DOHH2 (cell line): ENCODE data around the gene ANP32E.

Experiments used
- H3F3A ChIP-seq: fragments of 200-600 bp; sonication (generic), shearing (Covaris generic); 2 replicates; pipeline ENCODE4 v1.6.0; 2016; ENCODE audit warnings: antibody characterized with exemption, mild to moderate bottlenecking; ENCODE audit not compliant: control insufficient read depth, insufficient read depth
- H3K27ac ChIP-seq: fragments of 200-600 bp; sonication (generic); 2 replicates; pipeline ENCODE4 v1.5.1; 2014; ENCODE audit warnings: low read depth, mild to moderate bottlenecking, low read length, moderate library complexity
- H3K27me3 ChIP-seq: fragments of 200-600 bp; sonication (generic); 2 replicates; pipeline ENCODE4 v1.6.1; 2014; ENCODE audit warnings: mild to moderate bottlenecking, low read length, mixed read lengths; ENCODE audit not compliant: control insufficient read depth
- H3K36me3 ChIP-seq: fragments of 200-600 bp; sonication (generic); 2 replicates; pipeline ENCODE4 v1.6.1; 2014; ENCODE audit warnings: mild to moderate bottlenecking, low read length, moderate library complexity, mixed read lengths; ENCODE audit not compliant: control insufficient read depth
- H3K4me1 ChIP-seq: fragments of 200-600 bp; sonication (generic); 2 replicates; pipeline ENCODE4 v1.6.1; 2014; ENCODE audit warnings: mild to moderate bottlenecking, low read length, mixed read lengths; ENCODE audit not compliant: control insufficient read depth
- H3K4me2 ChIP-seq: fragments of 200-600 bp; sonication (generic); 2 replicates; pipeline ENCODE4 v1.6.0; 2014; ENCODE audit warnings: mild to moderate bottlenecking, low read length, moderate library complexity
- H3K4me3 ChIP-seq: fragments of 200-600 bp; sonication (generic); 2 replicates; pipeline ENCODE4 v1.5.1; 2014; ENCODE audit warnings: mild to moderate bottlenecking, low read length, mixed read lengths
- H3K79me2 ChIP-seq: fragments of 200-600 bp; sonication (generic); 2 replicates; pipeline ENCODE4 v1.6.1; 2014; ENCODE audit warnings: mild to moderate bottlenecking, low read length, mixed read lengths; ENCODE audit not compliant: control insufficient read depth
- H3K9me2 ChIP-seq: fragments of 200-600 bp; sonication (generic); replicated peaks from 2 replicates; pipeline ENCODE4 v1.6.1; 2014; ENCODE audit warnings: mild to moderate bottlenecking, low read length, mixed read lengths; ENCODE audit not compliant: control insufficient read depth
- H3K9me3 ChIP-seq: fragments of 200-600 bp; sonication (generic); 2 replicates; pipeline ENCODE4 v1.6.1; 2014; ENCODE audit warnings: antibody characterized with exemption, low read length, mixed read lengths; ENCODE audit not compliant: control insufficient read depth, insufficient read depth
- H4K20me1 ChIP-seq: fragments of 200-600 bp; sonication (generic); 2 replicates; pipeline ENCODE4 v1.6.0; 2014; ENCODE audit warnings: low read depth, mild to moderate bottlenecking, antibody characterized with exemption, low read length, moderate library complexity; ENCODE audit not compliant: control insufficient read depth, insufficient read depth
- EZH2phosphoT487 ChIP-seq: fragments of 200-600 bp; sonication (generic); IDR thresholded peaks from 2 replicates; pipeline ENCODE4 v1.6.1; 2017; ENCODE audit warnings: borderline replicate concordance, mild to moderate bottlenecking, antibody characterized with exemption, low read length, moderate library complexity, mixed read lengths
- TF ChIP-seq, protein P1 (sequence below): fragments of 200-600 bp; sonication (generic); IDR thresholded peaks from one replicate; pipeline ENCODE4 v1.5.1; 2014; ENCODE audit warnings: antibody characterized with exemption, mild to moderate bottlenecking, low read depth, low read length; ENCODE audit not compliant: poor library complexity, severe bottlenecking

The ANP32E gene

DNA sequence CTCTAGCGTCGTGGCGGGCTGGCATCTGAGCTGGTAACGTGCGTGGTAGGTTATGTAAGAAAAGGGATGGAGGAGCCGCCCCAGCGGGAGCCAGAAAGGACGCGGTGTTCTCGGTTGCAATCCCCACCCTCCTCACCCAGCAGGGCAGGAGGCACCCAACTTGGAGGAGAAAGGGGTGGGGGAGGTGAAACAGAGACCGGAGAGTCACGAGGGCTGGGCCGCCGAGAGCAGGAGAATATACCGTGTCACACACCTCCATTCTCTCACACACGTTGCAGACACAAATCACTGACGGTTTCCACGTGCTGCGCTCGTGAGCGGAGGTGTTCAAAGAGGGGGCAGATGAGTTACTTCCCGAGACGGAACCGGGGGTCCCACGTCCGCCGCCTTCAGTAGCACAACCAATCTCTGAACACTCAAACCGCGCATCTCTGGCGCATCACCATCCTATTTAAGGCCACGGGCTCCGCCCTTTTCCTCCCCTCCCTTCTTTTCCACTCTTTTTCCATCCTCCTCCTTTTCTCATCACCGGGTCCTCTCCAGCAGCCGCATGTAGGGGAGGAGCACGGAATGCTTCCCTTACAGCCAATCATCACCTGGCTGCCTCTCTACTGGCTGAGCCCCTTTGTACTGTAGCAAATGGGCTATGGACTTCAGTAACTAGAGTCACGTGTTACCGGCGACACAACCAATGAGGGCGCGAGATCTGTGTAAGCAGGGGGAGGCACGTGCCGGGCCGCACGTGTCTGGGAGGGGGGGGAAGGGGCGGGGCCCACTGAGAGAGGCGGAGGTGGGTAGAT is 46.0 kb upstream of the ANP32E start, which contains the start of gene CIART:
Gene CIART, plus strand, starts transcription at position 797 of the 800 bp plus-strand sequence. CDS start 714 bp downstream, outside the sequence.
- H3K27me3 ChIP-seq: peaks cover 9% of the 10 kb centered on the region; the same call in 1 of the 2 replicates
- H3K4me1 ChIP-seq: peaks cover 13% of the 10 kb centered on the region
- H3K27ac ChIP-seq: no peak within 1 kb of the TSS
- H3K9me3 ChIP-seq: no peaks in the 10 kb centered on the region
- no peaks in the 10 kb centered on the region for H3F3A ChIP-seq
- peak within 1 kb of the TSS; percentile 61 for H3K4me2 ChIP-seq
- H3K4me3 ChIP-seq: peak within 1 kb of the TSS; percentile 47
- no peaks in the 10 kb centered on the region for H3K9me2 ChIP-seq
- no peaks in the 10 kb centered on the region for H4K20me1 ChIP-seq
- H3K79me2 ChIP-seq: no peaks in the 10 kb centered on the region
- TF ChIP-seq, protein P1, sequence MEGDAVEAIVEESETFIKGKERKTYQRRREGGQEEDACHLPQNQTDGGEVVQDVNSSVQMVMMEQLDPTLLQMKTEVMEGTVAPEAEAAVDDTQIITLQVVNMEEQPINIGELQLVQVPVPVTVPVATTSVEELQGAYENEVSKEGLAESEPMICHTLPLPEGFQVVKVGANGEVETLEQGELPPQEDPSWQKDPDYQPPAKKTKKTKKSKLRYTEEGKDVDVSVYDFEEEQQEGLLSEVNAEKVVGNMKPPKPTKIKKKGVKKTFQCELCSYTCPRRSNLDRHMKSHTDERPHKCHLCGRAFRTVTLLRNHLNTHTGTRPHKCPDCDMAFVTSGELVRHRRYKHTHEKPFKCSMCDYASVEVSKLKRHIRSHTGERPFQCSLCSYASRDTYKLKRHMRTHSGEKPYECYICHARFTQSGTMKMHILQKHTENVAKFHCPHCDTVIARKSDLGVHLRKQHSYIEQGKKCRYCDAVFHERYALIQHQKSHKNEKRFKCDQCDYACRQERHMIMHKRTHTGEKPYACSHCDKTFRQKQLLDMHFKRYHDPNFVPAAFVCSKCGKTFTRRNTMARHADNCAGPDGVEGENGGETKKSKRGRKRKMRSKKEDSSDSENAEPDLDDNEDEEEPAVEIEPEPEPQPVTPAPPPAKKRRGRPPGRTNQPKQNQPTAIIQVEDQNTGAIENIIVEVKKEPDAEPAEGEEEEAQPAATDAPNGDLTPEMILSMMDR: no peak
- TF ChIP-seq EZH2phosphoT487: no peak
- no peaks in the 10 kb centered on the region for H3K36me3 ChIP-seq

GRCh38 chr1:150281221-150281757 is 45.4 kb upstream of the ANP32E start:
- Histone ChIP-seq H3K4me2 (peak overlapping the region; percentile 61), H3K27me3 (peaks cover 6% of the 10 kb centered on the region; the same call in 1 of the 2 replicates), H3K27ac (no peak overlapping the region), H4K20me1 (no peaks in the 10 kb centered on the region), H3K4me1 (peaks cover 13% of the 10 kb centered on the region), H3K79me2 (no peaks in the 10 kb centered on the region), H3K9me2 (no peaks in the 10 kb centered on the region), H3K4me3 (peak overlapping the region; percentile 47), H3K9me3 (no peaks in the 10 kb centered on the region), H3F3A (no peaks in the 10 kb centered on the region), H3K36me3 (no peaks in the 10 kb centered on the region)
- no peak for TF ChIP-seq EZH2phosphoT487
- TF ChIP-seq, protein P1: peak; percentile 83

DNA sequence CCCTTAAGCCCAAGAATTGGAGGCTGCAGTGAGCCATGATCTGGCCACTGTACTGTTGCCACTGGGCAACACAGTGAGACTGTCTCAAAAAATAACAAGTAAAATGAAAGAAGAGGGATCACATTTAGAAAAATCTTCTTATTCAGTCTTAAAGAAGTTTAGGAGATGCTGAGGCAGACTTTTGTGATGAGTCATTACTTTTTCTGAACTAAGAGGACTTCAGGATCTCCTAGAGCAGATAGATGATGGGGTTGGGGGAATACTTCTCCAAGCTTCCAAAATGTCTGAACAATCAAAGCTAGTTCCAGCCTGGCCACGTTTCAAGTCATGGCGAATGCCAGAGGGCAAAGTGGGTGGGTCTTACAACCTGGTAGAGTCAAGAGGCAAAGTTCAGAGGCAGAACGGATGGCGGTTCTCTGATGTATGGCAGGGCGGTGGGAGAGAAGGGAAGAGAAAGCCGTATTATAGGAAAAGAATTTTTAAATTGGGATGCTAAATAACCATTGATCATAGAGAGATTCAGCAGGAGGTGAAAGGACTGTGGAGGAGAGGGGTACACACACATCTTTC is 44.3 kb upstream of the ANP32E start:
- Histone ChIP-seq H3K27me3 (peaks cover 4% of the 10 kb centered on the region; the same call in 1 of the 2 replicates), H3K4me2 (no peak overlapping the region)
- no peak for TF ChIP-seq EZH2phosphoT487
- TF ChIP-seq, protein P1: no peak

More for the DNA sequence above, 44.3 kb upstream of the ANP32E start:
- Histone ChIP-seq H4K20me1 (no peaks in the 10 kb centered on the region), H3K36me3 (no peaks in the 10 kb centered on the region), H3K4me1 (peaks cover 13% of the 10 kb centered on the region), H3K79me2 (no peaks in the 10 kb centered on the region), H3K9me2 (no peaks in the 10 kb centered on the region), H3K4me3 (no peak overlapping the region), H3K9me3 (no peaks in the 10 kb centered on the region), H3K27ac (no peak overlapping the region), H3F3A (no peaks in the 10 kb centered on the region)
